Cardiac fibroblast (primary cell): ENCODE data around the gene BPIFB2.
A peak's percentile ranks its signal among the peaks of the same experiment; 100 is the strongest.

ENCODE experiments used
- DNase-seq, 2 donors: peaks; one replicate each; pipeline versions ENCODE4 v3.0.0 to v3.0.0-alpha.2; 2010; ENCODE audit warnings: low read depth in 2 of 2
- H3K4me3 ChIP-seq, 2 donors: replicated peaks in 1 of 2; 1 replicate in 1 of 2; 2 replicates in 1 of 2; pipeline ENCODE4 v1.5.1; 2011; ENCODE audit warnings: low read depth in 2 of 2, low read length in 2 of 2, mild to moderate bottlenecking in 2 of 2, moderate library complexity in 1 of 2
- CTCF ChIP-seq: IDR thresholded peaks from one replicate; pipeline ENCODE4 v1.5.1; 2011; ENCODE audit warnings: low read depth, mild to moderate bottlenecking, low read length, inconsistent platforms

The BPIFB2 gene

GRCh38 chr20:32966881-32967781 is 40.4 kb upstream of the BPIFB2 start:
- DNase-seq = no peak
- TF ChIP-seq CTCF = no peak
- H3K4me3 ChIP-seq = no peak overlapping the region

- H3K4me3 ChIP-seq = no peak overlapping the region
- TF ChIP-seq CTCF = no peak
- DNase-seq = no peak
These were observed 39.5 kb upstream of the BPIFB2 start for GRCh38 chr20:32967961-32968457.

GRCh38 chr20:32968478-32969241 is 38.8 kb upstream of the BPIFB2 start:
- no peak for TF ChIP-seq CTCF
- H3K4me3 ChIP-seq = no peak overlapping the region
- peak in 1 of 2 donors; percentile 17 for DNase-seq

GRCh38 chr20:32969356-32970114 is 38.0 kb upstream of the BPIFB2 start:
- no peak for TF ChIP-seq CTCF
- H3K4me3 ChIP-seq = no peak overlapping the region
- DNase-seq = no peak

GRCh38 chr20:32970115-32970972 is 37.2 kb upstream of the BPIFB2 start:
- no peak for TF ChIP-seq CTCF
- no peak overlapping the region for H3K4me3 ChIP-seq
- DNase-seq = no peak

- DNase-seq = no peak
- no peak overlapping the region for H3K4me3 ChIP-seq
- TF ChIP-seq CTCF = no peak
These were observed 36.6 kb upstream of the BPIFB2 start for GRCh38 chr20:32970973-32971300.
